Choroid plexus epithelial cell (primary cell): ENCODE data around the gene TMEM184A.

Experiments used
- DNase-seq: peaks from one replicate; pipeline ENCODE4 v3.0.0-alpha.2; 2010; ENCODE audit warnings: low read depth
- H3K4me3 ChIP-seq: 2 replicates; pipeline ENCODE4 v1.5.1; 2011; ENCODE audit warnings: low read depth, mild to moderate bottlenecking, control low read depth, low read length, moderate library complexity
- CTCF ChIP-seq: conservative IDR thresholded peaks from 2 replicates; pipeline ENCODE4 v1.5.1; 2011; ENCODE audit warnings: low read depth, mild to moderate bottlenecking, control low read depth, inconsistent platforms, low read length, moderate library complexity

The TMEM184A gene

GRCh38 chr7:1555813-1556543 lies at the start of gene TMEM184A:
TSS of gene TMEM184A (minus strand) at chr7:1556205. CDS start at chr7:1555484, 721 bp downstream.
- TF ChIP-seq CTCF = peak; percentile 39
- no peak for DNase-seq
- H3K4me3 ChIP-seq = no peak within 1 kb of the TSS

GRCh38 chr7:1604383-1604782 lies 48.4 kb upstream of the TMEM184A start:
- H3K4me3 ChIP-seq = no peak overlapping the region
- DNase-seq = no peak
- TF ChIP-seq CTCF = no peak

- no peak overlapping the region for H3K4me3 ChIP-seq
- no peak for DNase-seq
- TF ChIP-seq CTCF = no peak
These were observed 47.6 kb upstream of the TMEM184A start for GRCh38 chr7:1603346-1604225.

GRCh38 chr7:1602386-1602785 lies 46.4 kb upstream of the TMEM184A start:
- no peak overlapping the region for H3K4me3 ChIP-seq
- TF ChIP-seq CTCF = no peak
- DNase-seq = no peak

- DNase-seq = no peak
- no peak for TF ChIP-seq CTCF
These were observed 46.0 kb upstream of the TMEM184A start for GRCh38 chr7:1601956-1602355.

GRCh38 chr7:1599640-1600395 lies 43.8 kb upstream of the TMEM184A start:
- no peak for TF ChIP-seq CTCF
- no peak overlapping the region for H3K4me3 ChIP-seq
- DNase-seq = no peak

More at GRCh38 chr7:1601956-1602355, 46.0 kb upstream of the TMEM184A start:
- no peak overlapping the region for H3K4me3 ChIP-seq
